OCI-LY7 (cell line): Measurements from ENCODE around the gene CDC42BPG. TPM values are rescaled to one million over a fixed set of nuclear protein-coding genes. Genes with fewer than 3 reads are reported as not detected.

Source experiments
- BruUV-seq: library from RNA; stranded (reverse); fragments of 400-500 nt; replicated peaks from 2 replicates; lab custom pipeline; 2021; lab: Mats Ljungman, UMichigan
- CTCF ChIA-PET: fragments of 300-600 bp; sonication (Branson Sonifier 250); formaldehyde crosslinking; loops from one replicate; lab custom pipeline; 2022; ENCODE audit warnings: antibody characterized with exemption; ENCODE audit not compliant: unreplicated experiment; lab: Charles Lee
- POLR2A ChIA-PET: fragments of 300-600 bp; sonication (Branson Sonifier 250); formaldehyde crosslinking; loops from one replicate; lab custom pipeline; 2022; ENCODE audit warnings: antibody characterized with exemption; lab: Charles Lee
- DNase-seq: peaks from one replicate; pipeline ENCODE4 v3.0.0-alpha.2; 2015; ENCODE audit warnings: low spot score
- H2AFZ ChIP-seq: fragments of 200-600 bp; sonication (generic), shearing (Covaris generic); 2 replicates; pipeline ENCODE4 v1.6.1; 2014; ENCODE audit warnings: mild to moderate bottlenecking, antibody characterized with exemption, low read length, moderate library complexity
- H3K27ac ChIP-seq: fragments of 200-600 bp; sonication (generic); 2 replicates; pipeline ENCODE4 v1.5.1; 2014; ENCODE audit warnings: mixed run types, low read depth, mild to moderate bottlenecking, moderate library complexity, low read length, inconsistent platforms; ENCODE audit not compliant: poor library complexity, severe bottlenecking
- H3K36me3 ChIP-seq: fragments of 200-600 bp; sonication (generic); 2 replicates; pipeline ENCODE4 v1.6.1; 2014; ENCODE audit warnings: mild to moderate bottlenecking, antibody characterized with exemption, low read length, moderate library complexity, mixed read lengths; ENCODE audit not compliant: insufficient read depth
- H3K4me1 ChIP-seq: fragments of 200-600 bp; sonication (generic); 2 replicates; pipeline ENCODE4 v1.5.1; 2014; ENCODE audit warnings: mild to moderate bottlenecking, low read length; ENCODE audit not compliant: insufficient read depth, poor library complexity, severe bottlenecking
- H3K4me2 ChIP-seq: fragments of 200-600 bp; sonication (generic); 2 replicates; pipeline ENCODE4 v1.6.1; 2014; ENCODE audit warnings: mild to moderate bottlenecking, low read length
- H3K4me3 ChIP-seq: fragments of 200-600 bp; sonication (generic); 2 replicates; pipeline ENCODE4 v1.5.1; 2014; ENCODE audit warnings: mild to moderate bottlenecking, low read depth, low read length; ENCODE audit not compliant: poor library complexity, severe bottlenecking
- H3K79me2 ChIP-seq: fragments of 200-600 bp; sonication (generic); 2 replicates; pipeline ENCODE4 v1.6.1; 2016; ENCODE audit warnings: low read depth, mild to moderate bottlenecking, low read length, moderate library complexity, mixed read lengths; ENCODE audit not compliant: insufficient read depth
- H3K9me2 ChIP-seq: fragments of 200-600 bp; sonication (generic); 2 replicates; pipeline ENCODE4 v1.6.1; 2016; ENCODE audit warnings: mild to moderate bottlenecking, low read length, mixed read lengths; ENCODE audit not compliant: insufficient read depth
- H3K9me3 ChIP-seq: fragments of 200-600 bp; sonication (generic); 2 replicates; pipeline ENCODE4 v1.6.1; 2014; ENCODE audit warnings: mild to moderate bottlenecking, mixed run types, low read length, mixed read lengths
- H4K20me1 ChIP-seq: fragments of 200-600 bp; sonication (generic); 2 replicates; pipeline ENCODE4 v1.6.1; 2014; ENCODE audit warnings: mild to moderate bottlenecking, antibody characterized with exemption, low read length, moderate library complexity, mixed read lengths; ENCODE audit not compliant: insufficient read depth
- EZH2phosphoT487 ChIP-seq: fragments of 200-600 bp; sonication (generic); IDR thresholded peaks from 2 replicates; pipeline ENCODE4 v1.6.1; 2018; ENCODE audit warnings: low read depth, borderline replicate concordance, mild to moderate bottlenecking, mixed run types, antibody characterized with exemption, low read length, moderate library complexity, mixed read lengths
- intact Hi-C: fragments of 100-400 bp; cut with micrococcal nuclease; formaldehyde crosslinking; loops from one replicate; pipeline ENCODE4 v1.10.0; 2022; ENCODE audit not compliant: unreplicated experiment
- total RNA-seq, 2 experiments: library from RNA; depleted of rRNA in 1 of 2; stranded (reverse); fragments of >200 nt in 1 of 2; shearing (Covaris generic) in 1 of 2; gene quantifications; 2 replicates each; pipeline ENCODE4 v1.2.3, GENCODE V29; 2014 to 2022
- TF ChIP-seq, protein P1 (sequence below): fragments of 200-600 bp; sonication (generic); conservative IDR thresholded peaks from 2 replicates; pipeline ENCODE4 v1.5.1; 2014; ENCODE audit warnings: mild to moderate bottlenecking, antibody characterized with exemption, low read length, moderate library complexity, mixed read lengths

Gene CDC42BPG
- total RNA-seq, 2 experiments from 2014 or later: 3.5 to 4.9 TPM

DNA sequence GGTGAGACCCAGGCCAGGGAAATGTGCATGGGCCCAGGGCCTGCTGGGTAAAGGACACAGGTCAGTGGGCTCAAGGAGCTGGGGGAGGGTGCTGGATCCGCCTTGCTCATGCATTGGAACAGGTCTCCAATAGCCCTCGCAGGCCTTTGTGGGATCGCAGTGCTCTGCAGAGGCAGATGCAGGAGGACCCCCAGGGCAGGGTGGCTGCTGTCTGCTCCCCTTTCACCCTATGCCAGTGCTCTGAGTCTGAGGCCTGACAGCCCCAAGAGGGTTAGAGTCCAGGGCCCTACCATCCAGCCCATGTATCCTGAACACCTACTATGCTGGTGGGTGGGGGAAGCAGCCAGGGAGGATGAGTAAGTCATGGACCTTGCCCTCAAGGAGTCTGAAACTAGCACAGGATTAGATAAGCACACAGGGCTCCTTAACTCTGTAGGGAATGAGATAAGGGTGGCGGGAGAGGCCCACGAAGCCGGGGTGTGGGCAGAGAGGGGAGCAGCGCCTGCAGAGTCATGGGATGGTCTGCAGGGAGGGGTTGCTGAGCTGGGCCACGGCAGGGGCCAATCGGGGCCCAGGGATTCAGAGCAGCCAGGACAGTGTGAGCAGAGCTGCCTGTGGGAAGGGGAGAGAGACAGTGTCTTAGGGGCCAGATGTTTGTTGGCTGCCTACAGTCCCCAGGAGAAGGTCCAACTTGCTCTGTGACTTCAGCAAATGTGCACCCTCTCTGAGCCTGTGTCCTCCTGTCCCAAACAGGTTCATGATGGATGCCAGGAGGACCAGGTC is 44.5 kb upstream of the CDC42BPG start:
- H3K4me1 ChIP-seq: peaks cover 31% of the 10 kb centered on the region
- intact Hi-C loops: no loop called here
- no peak overlapping the region for H2AFZ ChIP-seq
- H3K27ac ChIP-seq: no peak overlapping the region
- BruUV-seq: no TSS peak
- H3K9me2 ChIP-seq: no peaks in the 10 kb centered on the region
- no peak overlapping the region for H3K4me3 ChIP-seq
- H3K4me2 ChIP-seq: peak overlapping the region; percentile 75
- ChIA-PET CTCF (interaction anchor here (0.8 to 1.8 kb wide), 5 partner anchors 19 to 41 kb away, joined by 3 to 12 read pairs (median 4); no protein-coding TSS in a partner anchor), POLR2A (interaction anchor here (1.4 kb wide), 1 partner anchor 12 kb away, joined by 4 read pairs; no protein-coding TSS in a partner anchor)
- H3K9me3 ChIP-seq: no peaks in the 10 kb centered on the region
- H3K36me3 ChIP-seq: no peaks in the 10 kb centered on the region
- H4K20me1 ChIP-seq: no peaks in the 10 kb centered on the region
- no peak for TF ChIP-seq EZH2phosphoT487
- TF ChIP-seq, protein P1, sequence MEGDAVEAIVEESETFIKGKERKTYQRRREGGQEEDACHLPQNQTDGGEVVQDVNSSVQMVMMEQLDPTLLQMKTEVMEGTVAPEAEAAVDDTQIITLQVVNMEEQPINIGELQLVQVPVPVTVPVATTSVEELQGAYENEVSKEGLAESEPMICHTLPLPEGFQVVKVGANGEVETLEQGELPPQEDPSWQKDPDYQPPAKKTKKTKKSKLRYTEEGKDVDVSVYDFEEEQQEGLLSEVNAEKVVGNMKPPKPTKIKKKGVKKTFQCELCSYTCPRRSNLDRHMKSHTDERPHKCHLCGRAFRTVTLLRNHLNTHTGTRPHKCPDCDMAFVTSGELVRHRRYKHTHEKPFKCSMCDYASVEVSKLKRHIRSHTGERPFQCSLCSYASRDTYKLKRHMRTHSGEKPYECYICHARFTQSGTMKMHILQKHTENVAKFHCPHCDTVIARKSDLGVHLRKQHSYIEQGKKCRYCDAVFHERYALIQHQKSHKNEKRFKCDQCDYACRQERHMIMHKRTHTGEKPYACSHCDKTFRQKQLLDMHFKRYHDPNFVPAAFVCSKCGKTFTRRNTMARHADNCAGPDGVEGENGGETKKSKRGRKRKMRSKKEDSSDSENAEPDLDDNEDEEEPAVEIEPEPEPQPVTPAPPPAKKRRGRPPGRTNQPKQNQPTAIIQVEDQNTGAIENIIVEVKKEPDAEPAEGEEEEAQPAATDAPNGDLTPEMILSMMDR: no peak
- H3K79me2 ChIP-seq: no peaks in the 10 kb centered on the region
- DNase-seq: no peak

DNA sequence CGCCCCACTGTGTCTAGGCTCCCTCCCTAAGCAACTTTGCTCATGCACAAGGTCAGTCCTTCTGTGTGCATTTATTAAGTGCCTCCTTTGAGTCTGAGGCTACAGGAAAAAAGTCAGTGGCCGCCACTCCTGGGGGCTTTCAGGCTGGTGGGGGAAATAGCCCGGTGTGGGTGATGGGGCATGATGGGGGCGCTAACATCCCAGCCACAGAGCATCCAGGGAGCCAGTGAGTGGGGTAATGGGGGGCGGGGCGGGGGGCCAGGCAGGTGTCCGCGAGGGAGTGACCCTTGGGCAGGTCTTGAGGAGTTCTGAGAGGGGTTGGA is 43.9 kb upstream of the CDC42BPG start:
- H3K9me2 ChIP-seq: no peaks in the 10 kb centered on the region
- TF ChIP-seq, protein P1: no peak
- no peak for TF ChIP-seq EZH2phosphoT487
- H4K20me1 ChIP-seq: no peaks in the 10 kb centered on the region
- intact Hi-C loops: no loop called here
- ChIA-PET CTCF (interaction anchor here (0.6 to 1.8 kb wide), 10 partner anchors 11 to 44 kb away, joined by 3 to 12 read pairs (median 4); partner anchors contain the start of gene CDC42BPG), POLR2A (interaction anchor here (0.6 to 1.7 kb wide), 3 partner anchors 12 to 43 kb away, joined by 4 to 9 read pairs (median 4); no protein-coding TSS in a partner anchor)
- peaks cover 35% of the 10 kb centered on the region for H3K4me1 ChIP-seq
- peak overlapping the region; percentile 44 for H3K27ac ChIP-seq
- H3K79me2 ChIP-seq: no peaks in the 10 kb centered on the region
- no TSS peak for BruUV-seq
- peak overlapping the region; percentile 53 for H3K4me3 ChIP-seq
- H3K36me3 ChIP-seq: no peaks in the 10 kb centered on the region
- no peak for DNase-seq
- H3K9me3 ChIP-seq: no peaks in the 10 kb centered on the region
- H2AFZ ChIP-seq: peak overlapping the region; percentile 97
- H3K4me2 ChIP-seq: peak overlapping the region; percentile 75
